ENCODE results near the gene FBXW9.

DNA sequence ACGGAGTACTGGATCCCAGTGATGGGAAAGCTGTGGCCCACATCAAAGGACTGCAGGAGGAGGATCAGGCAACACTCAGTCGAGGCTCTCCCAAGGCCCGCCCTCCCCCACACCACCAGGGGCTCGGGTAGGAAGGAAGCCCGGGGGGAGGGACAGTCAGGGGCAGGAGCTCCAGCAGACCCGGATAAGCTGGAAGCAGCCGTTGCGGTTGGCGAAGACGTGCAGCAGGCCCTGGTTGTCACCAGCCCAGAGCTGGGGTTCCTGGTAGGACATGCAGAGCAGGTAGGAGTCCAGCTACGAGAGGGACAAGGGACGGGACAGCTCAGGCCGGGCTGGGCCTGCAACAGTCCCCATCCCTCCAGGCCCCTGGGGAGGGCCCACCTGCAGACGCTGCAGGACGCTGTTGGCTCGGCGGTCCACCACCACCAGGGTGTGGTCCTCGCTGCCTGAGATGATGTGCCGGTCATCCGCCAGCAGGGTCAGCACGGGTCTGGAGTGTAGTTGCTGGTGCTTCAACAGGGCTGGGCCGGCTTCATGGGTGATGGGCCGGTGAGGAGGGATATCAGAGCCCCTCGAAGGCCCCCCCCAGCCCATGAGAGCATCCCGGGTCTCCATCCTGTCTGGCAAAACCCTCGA lies 6.7 kb downstream of the FBXW9 start:
- TF ChIP-seq, protein P1, sequence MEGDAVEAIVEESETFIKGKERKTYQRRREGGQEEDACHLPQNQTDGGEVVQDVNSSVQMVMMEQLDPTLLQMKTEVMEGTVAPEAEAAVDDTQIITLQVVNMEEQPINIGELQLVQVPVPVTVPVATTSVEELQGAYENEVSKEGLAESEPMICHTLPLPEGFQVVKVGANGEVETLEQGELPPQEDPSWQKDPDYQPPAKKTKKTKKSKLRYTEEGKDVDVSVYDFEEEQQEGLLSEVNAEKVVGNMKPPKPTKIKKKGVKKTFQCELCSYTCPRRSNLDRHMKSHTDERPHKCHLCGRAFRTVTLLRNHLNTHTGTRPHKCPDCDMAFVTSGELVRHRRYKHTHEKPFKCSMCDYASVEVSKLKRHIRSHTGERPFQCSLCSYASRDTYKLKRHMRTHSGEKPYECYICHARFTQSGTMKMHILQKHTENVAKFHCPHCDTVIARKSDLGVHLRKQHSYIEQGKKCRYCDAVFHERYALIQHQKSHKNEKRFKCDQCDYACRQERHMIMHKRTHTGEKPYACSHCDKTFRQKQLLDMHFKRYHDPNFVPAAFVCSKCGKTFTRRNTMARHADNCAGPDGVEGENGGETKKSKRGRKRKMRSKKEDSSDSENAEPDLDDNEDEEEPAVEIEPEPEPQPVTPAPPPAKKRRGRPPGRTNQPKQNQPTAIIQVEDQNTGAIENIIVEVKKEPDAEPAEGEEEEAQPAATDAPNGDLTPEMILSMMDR (IDR thresholded peaks at IDR 0.05), result no peak
- TF ChIP-seq POLR2A (IDR thresholded peaks at IDR 0.05), result no peak
